NOMO-1 treated with DMSO at 0.1 percent for 48 hours (cell line): ENCODE data around the gene PPM1D.
"Not testable (repeated sequence)": the region's sequence is repeated elsewhere in the genome, so short reads cannot be mapped to it uniquely, and the experiment has no call there.

Experiments used
- DNase-seq: peaks from one replicate; lab custom pipeline; 2025; ENCODE audit not compliant: unreplicated experiment; lab: John Stamatoyannopoulos, UW

The PPM1D gene

DNA sequence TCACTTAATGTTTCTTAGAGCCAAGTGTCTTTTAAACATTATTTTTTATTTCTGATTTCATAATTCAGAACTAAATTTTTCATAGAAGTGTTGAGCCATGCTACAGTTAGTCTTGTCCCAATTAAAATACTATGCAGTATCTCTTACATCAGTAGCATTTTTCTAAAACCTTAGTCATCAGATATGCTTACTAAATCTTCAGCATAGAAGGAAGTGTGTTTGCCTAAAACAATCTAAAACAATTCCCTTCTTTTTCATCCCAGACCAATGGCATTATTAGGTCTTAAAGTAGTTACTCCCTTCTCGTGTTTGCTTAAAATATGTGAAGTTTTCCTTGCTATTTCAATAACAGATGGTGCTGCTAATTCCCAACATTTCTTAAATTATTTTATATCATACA, 64.0 kb downstream of the PPM1D start:
- no peak for DNase-seq

GRCh38 chr17:60665602-60666001, 65.6 kb downstream of the PPM1D start:
- no peak for DNase-seq

GRCh38 chr17:60668741-60669140, 68.7 kb downstream of the PPM1D start:
- DNase-seq = not testable (repeated sequence)

DNA sequence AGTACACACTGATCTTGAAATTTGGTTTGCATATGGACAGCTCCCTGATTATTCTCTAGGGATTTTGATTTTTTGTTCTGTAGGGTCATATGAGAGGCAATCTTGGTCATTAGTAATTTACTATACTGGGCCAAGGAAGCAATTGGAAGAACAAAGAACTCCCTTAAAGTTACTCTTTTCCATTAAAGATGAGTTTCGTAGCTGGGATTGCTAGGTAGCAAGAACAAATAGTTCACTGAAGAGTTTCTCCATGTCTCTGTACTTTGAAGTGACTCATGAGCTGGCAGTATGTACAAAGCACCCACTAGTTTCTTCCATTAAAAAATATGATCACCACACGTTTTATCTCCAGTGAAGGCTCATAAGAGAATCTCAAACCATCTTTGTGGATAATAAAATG, 71.5 kb downstream of the PPM1D start:
- DNase-seq = no peak

- not testable (repeated sequence) for DNase-seq
Measured at GRCh38 chr17:60674637-60675036, 74.6 kb downstream of the PPM1D start.

DNA sequence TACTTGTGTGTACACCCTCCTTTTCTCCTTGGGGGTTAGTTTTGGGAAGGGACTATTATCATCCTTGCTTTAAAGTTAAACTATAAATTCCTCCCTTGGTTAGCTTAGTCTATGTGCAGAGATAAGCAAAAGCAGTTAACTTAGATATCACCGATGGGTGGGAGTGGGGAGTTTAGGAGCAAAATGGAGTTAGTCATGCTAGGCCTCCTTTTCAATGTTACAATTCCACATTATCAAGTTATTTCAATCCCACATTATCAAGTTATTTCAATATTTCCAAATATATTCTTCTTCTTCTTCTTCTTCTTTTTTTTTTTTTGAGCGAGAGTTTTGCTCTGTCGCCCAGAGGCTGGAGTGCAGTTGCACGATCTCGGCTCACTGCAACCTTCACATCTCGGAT, 76.0 kb downstream of the PPM1D start:
- DNase-seq = no peak

DNA sequence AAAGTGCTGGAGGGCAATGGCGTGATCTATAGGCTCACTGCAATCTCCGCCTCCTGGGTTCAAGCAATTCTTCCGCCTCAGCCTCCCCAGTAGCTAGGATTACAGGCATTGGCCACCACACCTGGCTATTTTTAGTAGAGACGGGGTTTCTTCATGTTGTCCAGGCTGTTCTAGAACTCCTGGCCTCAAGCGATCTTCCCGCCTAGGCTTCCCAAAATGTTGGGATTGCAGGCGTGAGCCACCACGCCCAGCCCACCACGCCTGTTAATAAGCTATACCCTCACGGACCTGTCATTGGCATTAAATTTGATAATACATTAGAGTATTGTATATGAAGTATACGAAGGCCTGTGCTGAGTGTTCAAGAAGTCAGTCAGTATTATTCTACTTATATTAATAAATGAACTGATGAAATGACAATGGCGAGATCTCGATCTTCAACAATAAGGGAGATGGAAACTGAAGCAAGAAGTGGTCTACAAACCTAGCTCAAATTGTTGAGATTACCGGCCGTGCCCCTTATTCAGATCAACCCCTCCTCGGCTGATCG, 76.8 kb downstream of the PPM1D start:
- DNase-seq = no peak

GRCh38 chr17:60677308-60678117, 77.5 kb downstream of the PPM1D start, which contains the start of gene BCAS3:
TSS of gene BCAS3 (plus strand) at chr17:60677851.
- peak; percentile 98 for DNase-seq

DNA sequence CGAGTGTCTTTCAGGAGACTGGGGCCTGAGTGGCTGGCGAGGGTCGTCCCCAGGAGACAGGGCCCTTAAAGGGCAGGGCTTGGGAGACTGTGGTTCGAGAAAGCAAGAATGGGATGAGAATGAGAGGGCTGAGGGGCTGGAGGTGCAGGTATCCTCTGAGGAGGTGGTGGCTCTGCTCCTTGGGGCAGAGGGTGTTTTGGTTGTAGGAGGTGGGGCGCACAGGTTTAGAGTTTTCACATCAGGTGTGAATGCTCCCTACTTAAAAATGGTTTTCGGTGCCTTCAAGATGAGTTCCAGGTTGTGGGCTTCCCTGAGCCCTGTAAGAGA, 78.1 kb downstream of the PPM1D start:
- no peak for DNase-seq

DNA sequence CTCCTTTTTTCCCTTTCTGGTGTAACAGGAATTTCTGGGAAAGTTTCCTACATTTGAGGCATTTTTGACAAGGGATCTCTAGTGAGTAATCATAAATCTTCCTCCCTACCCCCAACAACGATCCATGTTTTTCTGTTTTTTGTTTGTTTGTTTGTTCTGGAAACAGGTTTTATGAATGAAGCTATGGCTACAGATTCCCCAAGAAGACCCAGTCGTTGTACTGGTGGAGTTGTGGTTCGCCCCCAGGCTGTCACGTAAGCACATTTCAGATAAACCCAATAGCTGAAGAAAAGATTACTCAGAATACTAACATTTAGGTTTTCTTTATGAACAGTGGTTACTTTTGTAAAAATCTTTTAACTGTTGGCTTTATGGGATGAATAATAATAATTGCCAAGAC, 79.3 kb downstream of the PPM1D start:
- DNase-seq = no peak

- DNase-seq = no peak
Measured at GRCh38 chr17:60680754-60681153, 80.8 kb downstream of the PPM1D start.

GRCh38 chr17:60685437-60685836, 85.4 kb downstream of the PPM1D start:
- DNase-seq = no peak

- no peak for DNase-seq
Measured at GRCh38 chr17:60695960-60696359, 96.0 kb downstream of the PPM1D start.

DNA sequence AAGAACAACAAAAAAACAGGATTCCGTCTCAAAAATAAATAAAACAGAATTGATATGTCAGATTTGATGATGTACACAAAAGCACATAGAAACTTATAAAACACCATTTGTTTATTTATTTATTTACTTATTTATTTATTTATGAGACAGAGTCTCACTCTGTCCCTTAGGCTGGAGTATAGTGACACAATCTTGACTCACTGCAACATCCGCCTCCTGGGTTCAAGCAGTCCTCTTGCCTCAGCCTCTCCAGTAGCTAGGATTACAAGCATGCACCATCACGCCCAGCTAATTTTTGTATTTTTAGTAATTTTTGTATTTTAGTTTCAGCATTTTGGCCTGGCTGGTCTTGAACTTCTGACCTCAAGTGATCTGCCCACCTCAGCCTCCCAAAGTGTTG, 99.1 kb downstream of the PPM1D start:
- no peak for DNase-seq

GRCh38 chr17:60704170-60704569, 104.2 kb downstream of the PPM1D start:
- no peak for DNase-seq

DNA sequence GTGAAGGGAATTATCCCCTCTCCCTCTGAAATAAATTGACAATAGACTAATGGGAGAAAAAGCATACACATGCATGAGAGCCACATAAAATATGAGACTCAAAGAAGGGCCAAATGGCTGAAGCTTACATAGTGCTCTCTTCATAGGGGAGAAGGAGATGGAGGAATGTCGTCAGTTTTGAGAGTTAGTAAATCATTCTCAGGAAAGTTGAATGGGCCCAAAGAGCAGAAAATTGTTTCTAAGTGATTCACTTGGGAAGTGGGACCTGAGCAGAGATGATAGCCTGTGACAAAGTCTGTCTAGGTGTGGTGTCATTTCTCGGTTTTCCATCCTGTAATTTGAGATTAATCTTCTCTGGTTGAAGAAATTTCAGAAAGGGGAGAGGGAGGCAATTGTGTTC, 112.7 kb downstream of the PPM1D start:
- DNase-seq = no peak

DNA sequence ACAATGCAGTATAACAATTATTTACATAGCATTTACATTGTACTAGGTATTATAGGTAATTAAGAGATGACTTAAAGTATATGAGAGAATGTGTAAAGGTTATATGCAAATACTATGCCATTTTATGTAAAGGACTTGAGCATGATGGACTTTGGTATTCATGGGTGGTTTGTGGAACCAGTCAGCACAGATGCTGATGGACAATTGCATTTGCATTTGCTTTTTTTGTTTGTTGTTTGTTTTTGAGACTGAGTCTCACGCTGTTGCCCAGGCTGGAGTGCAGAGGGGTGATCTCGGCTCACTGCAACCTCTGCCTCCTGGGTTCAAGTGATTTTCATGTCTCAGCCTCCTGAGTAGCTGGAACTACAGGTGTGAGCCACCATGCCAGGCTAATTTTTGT, 113.6 kb downstream of the PPM1D start:
- no peak for DNase-seq
